ENCODE results near the gene KRT40. TPM values are rescaled to one million over a fixed set of nuclear protein-coding genes. Genes with fewer than 3 reads are reported as not detected.

KRT40 gene
- total and polyA plus RNA-seq, 2 of the 4 experiments (the other 2 are of a cell fraction) = not detected

DNA sequence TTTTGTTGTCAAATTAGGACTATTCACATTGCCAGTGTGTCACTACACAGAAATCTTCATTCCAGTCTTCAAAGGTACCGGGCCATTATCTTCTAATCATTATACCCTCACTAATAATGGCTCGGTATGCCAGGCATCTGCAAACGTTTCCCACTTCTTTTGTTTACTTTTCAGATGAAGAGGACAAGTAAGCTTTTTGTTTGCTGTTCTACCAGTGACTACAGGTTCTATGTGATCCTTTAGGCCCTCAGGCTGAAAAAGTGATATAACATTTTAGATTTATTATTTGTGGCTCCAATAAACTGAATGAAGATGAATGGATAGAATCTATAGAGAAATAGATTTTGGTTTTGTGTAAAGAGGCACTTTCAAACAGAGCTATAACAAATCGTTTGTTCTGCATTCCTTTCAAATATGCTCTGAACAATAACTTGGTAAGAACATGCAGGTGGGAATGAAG is 25.2 kb upstream of the KRT40 start:
- H3K4me1 ChIP-seq (ENCODE audit: control insufficient read depth, insufficient read depth, low read length) = peaks cover 1% of the 10 kb centered on the region; the same call in 1 of the 2 replicates
- H2AFZ ChIP-seq (replicated peaks; ENCODE audit: low read length, poor library complexity) = no peak overlapping the region
- H2AK9ac ChIP-seq (replicated peaks; ENCODE audit: low read depth, low read length, poor library complexity) = no peak overlapping the region
- H4K8ac ChIP-seq (ENCODE audit: low read depth in 2 of 2, low read length in 2 of 2) = no peak overlapping the region
- no TSS peak for BruUV-seq (replicated peaks)
- no peak for DNase-seq
- ATAC-seq (ENCODE audit: low read depth) = no peak
- no peak overlapping the region for H2AK5ac ChIP-seq (ENCODE audit: low read depth, low read length)
- no peaks in the 10 kb centered on the region for H3K79me1 ChIP-seq (ENCODE audit: low read depth in 1 of 2, low read length in 2 of 2)
- no peak overlapping the region for H3K27ac ChIP-seq (ENCODE audit: insufficient read depth, low read length)
- H3K4me2 ChIP-seq (ENCODE audit: low read depth, low read length) = no peak overlapping the region
- no peak overlapping the region for H3K56ac ChIP-seq (ENCODE audit: extremely low read depth, insufficient read depth, low read length)
- no peak overlapping the region for H3K9ac ChIP-seq (ENCODE audit: low read depth, low read length)
- H3K4ac ChIP-seq (ENCODE audit: low read depth, low read length) = no peak overlapping the region
- no peak overlapping the region for H4K91ac ChIP-seq (ENCODE audit: insufficient read depth, low read depth, low read length)
- H2BK20ac ChIP-seq (ENCODE audit: low read depth, low read length) = no peak overlapping the region
- no peak overlapping the region for H2BK120ac ChIP-seq (ENCODE audit: low read depth, low read length)
- in situ Hi-C loops (cut with MboI; ENCODE audit: low sequenced_read_pairs) (no loop called here), dilution Hi-C loops (cut with HindIII; ENCODE audit: low sequenced_read_pairs, unreplicated experiment) (no loop called here), intact Hi-C loops (cut with micrococcal nuclease) (no loop called here)
- no peak overlapping the region for H2BK15ac ChIP-seq (ENCODE audit: low read depth, low read length)
- no peaks in the 10 kb centered on the region for H3K27me3 ChIP-seq (ENCODE audit: control insufficient read depth, insufficient read depth, low read length)
- ChIA-PET POLR2A (ENCODE audit: unreplicated experiment) (no interaction called here), CTCF (interaction anchor here (0.6 to 0.9 kb wide), 2 partner anchors 11 to 18 kb away, joined by 3 to 6 read pairs; no protein-coding TSS in a partner anchor)
- no peaks in the 10 kb centered on the region; the same call in 1 of the 2 replicates for H3K9me1 ChIP-seq (ENCODE audit: insufficient read depth, low read length)
- no peak overlapping the region for H4K5ac ChIP-seq (ENCODE audit: low read depth, low read length)
- no peak overlapping the region for H3K18ac ChIP-seq (ENCODE audit: low read depth, low read length)
- WGBS, 2 experiments (ENCODE audit: extremely low coverage in 2 of 2, insufficient read length in 1 of 2) = no CpG with 5 or more reads among the region's 4 CpGs
- no peak overlapping the region for H2BK5ac ChIP-seq (ENCODE audit: low read depth, low read length, poor library complexity, severe bottlenecking)
- H3K23ac ChIP-seq (ENCODE audit: low read depth, low read length) = no peak overlapping the region
- TF ChIP-seq MAFK (IDR thresholded peaks at IDR 0.05; ENCODE audit: low read depth, low read length) = no peak
- H3K36me3 ChIP-seq (ENCODE audit: control insufficient read depth, insufficient read depth, low read length) = no peaks in the 10 kb centered on the region
- no peak overlapping the region for H3K14ac ChIP-seq (replicated peaks; ENCODE audit: low read depth, low read length)
- no peaks in the 10 kb centered on the region for H4K20me1 ChIP-seq (ENCODE audit: insufficient read depth, low read length)
- no peaks in the 10 kb centered on the region for H3K9me3 ChIP-seq (ENCODE audit: control insufficient read depth, insufficient read depth, low read length)
- no peak overlapping the region for H3K4me3 ChIP-seq (ENCODE audit: insufficient read depth, low read depth, low read length)

Data from IMR-90 (cell line).